Stimulated activated CD4-positive, alpha-beta T cell treated with anti-CD3 and anti-CD28 coated beads, Interleukin-15, amount 100 ng/mL, for 48 hours (primary cell): ENCODE data around the gene SRSF7.
"Not testable (repeated sequence)": the region's sequence is repeated elsewhere in the genome, so short reads cannot be mapped to it uniquely, and the experiment has no call there.

Experiments used
- DNase-seq, 2 donors: peaks; one replicate each; pipeline ENCODE4 v3.0.0-alpha.2; 2020; ENCODE audit warnings: low read depth in 2 of 2

SRSF7 gene

DNA sequence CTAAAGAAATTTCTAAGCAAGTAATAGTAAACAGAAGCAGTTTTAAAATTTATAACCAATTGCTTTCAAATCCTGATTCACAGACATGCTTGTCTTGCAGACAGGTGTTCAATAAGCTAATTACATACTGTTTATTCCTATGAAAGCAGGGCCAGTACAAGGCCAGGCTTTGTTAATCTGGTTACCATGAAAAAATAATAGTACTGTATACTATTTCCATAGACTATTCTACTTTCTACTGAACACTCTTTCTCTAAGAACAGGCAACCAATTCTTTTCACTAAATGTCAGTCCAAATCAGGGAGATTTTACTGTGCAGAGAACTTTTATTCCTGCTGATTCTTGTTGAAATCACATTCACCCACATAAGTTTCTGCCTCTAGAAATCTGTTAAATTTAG, 2.9 kb upstream of the SRSF7 start:
- DNase-seq: no peak

DNA sequence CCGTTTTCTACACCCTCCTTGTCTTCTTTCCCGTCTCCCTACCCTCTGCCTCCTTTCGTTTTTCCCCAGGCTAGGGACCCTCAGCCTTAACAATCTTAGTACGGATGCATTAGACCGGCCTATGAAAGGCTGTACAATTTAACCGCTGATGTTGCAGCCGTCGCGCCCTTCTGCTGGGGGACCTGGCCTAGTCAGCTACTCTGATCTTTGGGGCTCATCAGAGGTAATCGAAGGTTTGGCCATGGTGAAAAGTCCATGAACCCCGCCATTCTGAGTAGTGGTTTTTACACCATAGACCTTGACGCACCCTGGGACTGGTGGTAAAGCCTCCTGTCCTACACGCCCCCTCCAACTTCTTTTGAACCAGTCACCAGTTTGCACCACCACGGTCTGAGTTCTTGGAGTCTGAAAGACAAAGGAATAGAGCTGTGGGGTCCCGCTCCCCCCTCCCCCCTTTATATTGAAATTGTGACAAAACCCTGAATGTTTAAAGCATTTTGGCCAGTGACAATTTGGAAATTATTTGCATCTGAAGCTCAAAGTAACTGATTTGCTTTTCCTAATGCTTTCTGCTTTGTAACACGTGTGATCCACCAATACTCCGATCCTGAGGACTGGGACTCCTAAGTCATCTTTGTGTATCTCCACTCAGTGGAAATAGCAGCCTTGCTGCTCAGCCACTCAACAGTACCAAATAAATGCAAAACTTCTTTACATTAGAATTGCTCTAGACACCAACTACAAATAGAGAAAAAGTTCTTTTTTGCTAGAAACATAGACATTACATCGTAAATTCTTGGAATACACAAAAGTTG, 642 bp upstream of the SRSF7 start:
- DNase-seq: no peak

DNA sequence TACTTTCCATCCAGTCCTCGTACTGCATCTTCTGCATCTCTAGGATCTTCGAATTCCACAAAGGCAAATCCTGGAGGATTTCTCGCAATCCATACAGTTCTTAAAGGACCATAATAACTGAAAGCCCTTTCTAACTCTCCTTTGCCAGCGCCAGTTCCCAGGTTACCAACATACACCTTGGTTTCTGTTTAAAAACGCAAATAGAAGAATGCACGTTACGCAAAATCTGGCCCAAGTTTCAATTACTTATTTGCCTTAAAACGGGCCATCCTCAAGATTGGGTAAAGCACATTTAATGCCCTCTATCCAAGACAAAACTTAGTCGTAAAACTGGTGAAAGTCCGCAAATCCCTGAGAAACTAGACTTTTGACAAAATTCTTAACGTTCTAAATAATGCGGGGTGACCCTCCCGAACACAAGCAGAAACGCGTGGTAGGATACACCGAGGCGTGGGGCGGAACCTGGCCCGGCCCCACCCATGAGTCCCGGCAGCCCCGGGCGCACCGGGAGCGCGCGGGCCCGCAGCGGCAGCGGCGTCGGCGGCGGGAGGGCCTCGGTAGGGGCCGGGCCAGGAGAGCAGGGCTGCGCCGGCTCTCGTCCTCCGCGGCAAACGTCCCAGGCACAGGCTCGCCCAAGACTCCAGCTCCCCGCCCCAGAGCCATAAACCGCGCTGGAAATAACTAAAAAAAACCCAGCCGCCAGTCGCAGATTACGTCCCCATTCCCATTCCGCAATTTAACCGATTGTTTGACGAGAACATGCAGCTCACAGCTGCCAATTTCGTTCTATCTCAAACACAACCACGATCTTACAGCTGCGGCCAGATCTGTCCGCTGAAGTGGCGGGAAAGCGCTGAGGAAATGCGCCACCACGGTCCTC, 910 bp downstream of the SRSF7 start:
- DNase-seq: peak in 1 of 2 donors; percentile 40

DNA sequence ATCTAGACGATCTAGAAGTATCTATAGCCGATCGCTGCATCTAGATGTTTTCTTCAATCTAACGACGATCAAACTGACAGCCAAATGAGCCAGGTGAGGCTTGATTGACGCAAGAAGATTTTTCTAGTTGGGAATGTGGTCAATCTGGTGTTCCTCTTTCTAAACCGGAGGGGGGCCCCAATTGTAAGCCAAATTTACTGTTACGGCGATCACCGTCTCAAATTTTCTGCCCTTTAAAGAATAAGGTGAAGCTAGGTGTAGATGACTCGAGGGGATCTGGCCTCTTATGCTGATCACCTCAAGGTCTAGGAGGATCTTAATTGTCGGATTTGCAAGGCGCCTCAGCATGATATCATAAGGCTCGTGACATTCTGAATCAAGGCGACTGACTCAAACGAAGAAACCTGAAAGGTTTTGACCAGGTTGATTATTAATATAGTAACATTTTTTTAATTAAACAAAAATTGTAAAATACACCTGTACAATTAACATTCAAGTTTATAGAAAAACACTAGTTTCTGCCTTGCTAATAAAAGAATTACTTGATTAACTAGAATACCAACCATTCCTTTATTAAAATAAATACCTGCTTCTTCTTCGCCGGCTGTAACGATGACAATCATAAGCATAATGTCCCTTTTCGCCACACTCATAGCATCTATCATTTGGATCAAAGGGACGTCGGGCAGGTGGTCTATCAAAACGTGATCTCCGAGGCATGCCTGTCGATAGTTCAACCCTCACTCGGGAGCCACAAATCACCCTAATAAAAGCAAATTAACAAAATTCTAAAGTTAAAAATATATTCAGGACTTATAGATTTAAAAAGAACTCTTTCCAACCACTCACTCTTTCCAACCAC, 2.0 kb downstream of the SRSF7 start:
- DNase-seq: no peak

DNA sequence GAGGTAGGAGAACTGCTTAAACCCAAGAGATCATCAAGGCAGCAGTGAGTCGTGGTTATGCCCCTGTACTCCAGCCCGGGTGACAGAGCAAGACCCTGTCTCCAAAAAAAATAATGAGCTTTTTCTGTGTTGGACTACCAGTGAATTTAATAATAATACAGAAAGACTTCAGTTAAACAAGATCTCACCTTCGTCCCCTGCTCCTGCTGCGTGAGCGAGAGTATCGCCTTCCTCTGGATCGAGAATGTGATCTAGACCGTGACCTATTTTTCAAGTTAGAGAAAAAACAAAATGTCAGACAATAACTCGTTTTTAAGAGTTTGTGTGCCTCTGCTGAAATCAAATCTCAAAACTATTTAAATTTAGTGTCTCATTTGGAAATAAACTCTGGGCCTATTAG, 2.8 kb downstream of the SRSF7 start:
- DNase-seq: no peak

DNA sequence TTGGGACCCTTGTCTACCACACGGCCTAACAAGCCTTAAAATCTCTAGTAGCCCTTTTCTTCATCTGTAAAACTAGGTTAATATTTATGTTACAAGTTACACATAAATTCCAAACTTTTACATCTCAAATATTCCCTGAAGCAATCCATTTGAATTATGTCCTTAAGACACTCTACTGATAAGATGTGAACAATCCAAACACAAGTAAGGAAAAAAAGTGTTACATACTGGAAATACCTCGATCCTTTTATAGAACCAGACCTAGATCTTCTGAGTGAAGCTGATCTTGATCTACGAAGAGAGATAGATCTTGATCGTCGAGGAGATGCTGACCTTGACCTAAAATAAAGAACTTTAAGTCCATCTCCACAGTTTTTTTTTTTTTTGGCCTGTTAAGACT, 3.3 kb downstream of the SRSF7 start:
- no peak for DNase-seq

DNA sequence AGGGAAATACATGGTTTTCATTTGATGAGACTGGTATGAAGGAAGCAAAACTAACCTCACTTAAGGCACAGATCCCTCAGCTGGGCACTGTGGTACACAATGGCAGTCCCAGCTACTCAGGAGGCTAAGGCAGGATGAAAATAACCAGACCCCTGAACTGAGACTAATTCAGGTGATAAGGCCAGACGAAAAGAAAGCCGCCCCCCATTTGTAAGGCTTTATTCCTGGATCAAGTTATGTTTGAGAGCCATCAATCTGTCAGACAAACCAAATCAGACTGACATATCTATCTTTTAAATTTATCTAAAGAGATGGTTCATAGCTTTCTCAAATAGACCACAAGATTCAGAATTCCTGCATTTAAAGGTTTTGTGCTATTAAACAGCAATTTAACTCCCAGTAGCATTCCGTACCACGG, 4.1 kb downstream of the SRSF7 start:
- no peak for DNase-seq

DNA sequence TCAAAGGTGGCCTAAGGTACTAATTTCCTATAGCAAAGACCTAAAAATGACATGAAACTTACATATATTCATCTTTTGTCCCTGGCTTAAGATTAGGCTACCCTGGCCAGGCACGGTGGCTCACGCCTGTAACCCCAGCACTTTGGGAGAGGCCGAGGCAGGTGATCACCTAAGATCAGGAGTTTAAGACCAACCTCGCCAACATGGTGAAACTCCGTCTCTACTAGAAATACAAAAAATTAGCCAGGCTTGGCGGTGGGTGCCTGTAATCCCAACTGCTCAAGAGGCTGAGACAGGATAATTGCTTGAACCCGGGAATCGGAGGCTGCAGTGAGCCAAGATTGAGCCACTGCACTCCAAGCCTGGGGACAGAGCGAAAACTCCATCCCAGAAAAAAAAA, 5.9 kb downstream of the SRSF7 start:
- no peak for DNase-seq

DNA sequence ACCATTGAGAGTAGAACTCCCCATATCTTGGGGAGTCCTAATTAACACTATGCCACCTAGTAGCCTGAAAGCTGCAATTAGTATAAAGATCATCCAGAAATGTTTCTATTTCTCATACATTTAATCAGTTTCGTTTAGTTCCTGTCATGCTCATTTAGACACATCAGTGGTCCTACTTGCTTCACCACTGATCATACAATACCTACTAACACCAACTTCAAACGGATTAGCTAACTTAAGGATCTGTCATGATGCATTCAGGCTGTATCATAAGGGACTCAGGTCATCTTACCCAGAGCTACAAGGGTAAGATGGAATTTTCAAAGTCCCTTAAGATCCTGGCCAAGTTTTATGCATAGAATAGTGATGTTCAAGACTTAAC, 6.8 kb downstream of the SRSF7 start:
- DNase-seq: no peak

DNA sequence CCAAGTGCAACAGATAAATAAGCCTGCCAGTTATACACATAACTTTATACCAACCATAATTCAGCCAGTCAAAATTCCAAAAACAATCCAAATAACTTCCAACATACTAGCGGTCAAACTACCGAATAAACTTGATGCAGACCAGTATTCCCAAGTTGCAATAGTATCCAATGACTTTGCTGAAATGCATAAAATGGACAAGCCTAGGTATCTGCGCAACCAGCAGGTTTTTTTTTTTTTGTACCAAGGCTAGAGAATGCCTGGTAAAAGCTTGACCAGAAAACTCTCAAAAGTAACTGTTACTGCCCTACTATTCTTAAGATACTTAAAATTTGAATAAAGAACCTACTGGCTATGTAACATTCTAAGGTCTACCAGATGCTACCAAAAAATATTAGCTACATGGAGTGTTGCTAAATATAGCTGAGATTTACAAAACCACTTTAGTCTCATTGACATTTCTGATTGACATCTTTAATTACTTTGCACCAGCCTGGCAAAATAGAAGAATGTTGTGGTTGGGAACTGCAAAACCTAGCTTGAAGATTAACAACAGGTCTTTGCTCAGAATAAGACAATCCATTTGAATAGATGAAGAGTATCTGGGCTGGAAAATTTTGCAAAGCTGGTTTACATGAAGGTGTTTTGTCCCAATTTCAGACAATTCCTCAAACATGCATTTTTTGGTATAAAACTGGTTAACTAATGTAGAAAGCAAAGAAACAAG, 7.3 kb downstream of the SRSF7 start:
- no peak for DNase-seq

DNA sequence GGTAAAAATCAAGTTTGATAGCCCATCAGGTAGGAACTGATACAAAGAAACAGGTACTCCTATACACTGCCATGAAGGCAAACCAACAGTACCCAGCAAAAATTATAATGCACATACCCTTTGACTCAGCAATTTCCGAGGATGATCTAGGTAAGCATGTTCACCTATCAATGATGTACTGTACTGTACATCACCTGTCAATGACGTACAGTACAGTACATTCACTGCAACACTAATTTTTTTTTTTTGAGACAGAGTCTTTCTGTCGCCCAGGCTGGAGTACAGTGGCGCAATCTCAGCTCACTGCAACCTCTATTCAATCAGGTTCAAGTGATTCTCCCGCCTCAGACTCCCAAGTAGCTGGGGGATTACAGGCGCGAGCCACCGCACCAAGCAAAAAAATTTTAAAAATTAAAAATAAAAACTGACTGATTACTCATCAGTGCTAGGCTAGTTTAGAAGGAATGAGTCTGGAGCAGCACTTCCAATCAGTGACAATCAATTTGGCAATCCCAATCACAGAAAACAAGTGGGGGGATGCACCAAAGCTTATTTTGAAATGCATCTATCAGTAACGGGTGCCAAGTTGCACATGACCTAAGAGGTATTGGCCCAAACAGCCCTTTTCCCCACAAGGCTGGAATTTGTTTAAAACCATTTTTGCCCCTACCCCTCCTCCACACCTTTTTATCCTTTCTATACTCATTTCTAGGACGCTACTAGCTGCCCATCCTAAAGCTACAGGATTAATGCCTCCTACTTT, 8.2 kb downstream of the SRSF7 start:
- DNase-seq: no peak

DNA sequence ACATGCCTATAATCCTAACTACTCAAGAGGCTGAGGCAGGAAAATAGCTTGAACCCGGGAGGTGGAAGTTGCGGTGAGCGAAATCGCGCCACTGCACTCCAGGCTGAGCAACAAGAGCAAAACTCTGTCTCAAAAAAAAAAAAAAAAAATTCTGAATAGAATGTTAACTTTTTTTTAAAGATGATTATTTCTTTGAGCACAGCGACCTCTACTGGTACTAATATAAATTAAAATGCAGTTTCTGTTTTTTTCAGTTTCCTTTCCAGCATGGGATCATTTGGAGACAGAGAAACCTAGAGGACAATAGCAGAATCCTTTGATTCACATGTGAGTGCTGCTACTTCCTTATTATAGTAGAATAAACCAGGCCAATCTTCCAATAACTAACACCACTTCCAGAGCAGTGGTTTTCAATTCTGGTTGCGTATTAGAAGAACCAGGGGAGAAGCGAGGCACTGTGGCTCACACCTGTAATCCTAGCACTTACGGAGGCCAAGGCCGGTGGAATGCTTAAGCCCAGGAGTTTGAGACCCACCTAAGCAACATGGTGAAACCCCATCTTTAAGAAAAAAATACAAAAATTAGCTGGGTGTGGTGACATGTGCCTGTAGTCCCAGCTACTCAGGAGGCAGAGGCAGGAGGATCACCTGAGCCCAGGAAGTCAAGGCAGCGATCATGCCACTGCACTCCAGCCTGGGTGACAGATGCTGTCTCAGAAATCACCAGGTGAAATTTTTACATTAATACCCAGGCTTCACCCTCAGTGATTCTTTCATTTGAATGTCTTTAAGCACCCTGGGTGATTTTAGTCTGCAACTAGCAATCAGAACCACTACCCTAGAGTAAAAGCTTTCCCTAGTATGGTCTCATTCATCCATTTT, 10.1 kb downstream of the SRSF7 start:
- no peak for DNase-seq

DNA sequence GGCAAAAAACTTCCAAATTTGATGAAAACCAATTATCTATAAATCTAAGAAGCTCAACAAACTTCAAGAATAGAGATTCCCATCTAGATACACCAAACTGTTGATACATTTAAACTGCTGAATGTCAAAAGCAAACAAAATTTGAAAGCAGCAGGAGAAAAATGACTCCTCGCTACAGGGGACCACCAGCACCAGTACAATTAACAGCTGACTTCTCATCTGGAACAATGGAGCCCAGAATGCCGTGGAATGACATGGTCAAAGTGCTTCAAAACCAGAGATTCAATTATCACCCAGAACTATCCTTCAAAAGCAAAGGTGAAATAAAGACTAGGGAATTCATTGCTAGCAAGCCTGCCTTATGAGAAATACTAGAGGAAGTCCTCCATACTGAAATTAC, 11.6 kb downstream of the SRSF7 start:
- DNase-seq: no peak

DNA sequence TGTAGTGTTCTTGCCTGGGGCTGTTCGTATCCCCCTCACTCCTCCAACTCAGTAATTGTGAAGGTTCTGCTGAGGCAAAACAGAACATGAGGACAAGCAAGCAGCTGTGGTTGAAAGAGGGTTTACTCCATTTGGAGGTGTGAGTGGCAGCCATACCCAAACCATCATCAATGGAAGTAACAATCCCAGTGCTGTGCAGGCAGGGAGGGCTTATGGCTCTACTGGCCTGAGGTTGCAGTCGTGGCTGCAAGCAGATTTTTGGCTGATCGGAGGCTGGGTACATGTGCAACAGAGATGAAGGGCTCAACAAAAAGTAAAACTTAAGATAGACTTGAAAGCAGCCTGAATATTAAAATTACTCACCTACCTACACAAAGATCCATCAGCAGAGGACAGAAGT, 13.2 kb downstream of the SRSF7 start:
- no peak for DNase-seq

DNA sequence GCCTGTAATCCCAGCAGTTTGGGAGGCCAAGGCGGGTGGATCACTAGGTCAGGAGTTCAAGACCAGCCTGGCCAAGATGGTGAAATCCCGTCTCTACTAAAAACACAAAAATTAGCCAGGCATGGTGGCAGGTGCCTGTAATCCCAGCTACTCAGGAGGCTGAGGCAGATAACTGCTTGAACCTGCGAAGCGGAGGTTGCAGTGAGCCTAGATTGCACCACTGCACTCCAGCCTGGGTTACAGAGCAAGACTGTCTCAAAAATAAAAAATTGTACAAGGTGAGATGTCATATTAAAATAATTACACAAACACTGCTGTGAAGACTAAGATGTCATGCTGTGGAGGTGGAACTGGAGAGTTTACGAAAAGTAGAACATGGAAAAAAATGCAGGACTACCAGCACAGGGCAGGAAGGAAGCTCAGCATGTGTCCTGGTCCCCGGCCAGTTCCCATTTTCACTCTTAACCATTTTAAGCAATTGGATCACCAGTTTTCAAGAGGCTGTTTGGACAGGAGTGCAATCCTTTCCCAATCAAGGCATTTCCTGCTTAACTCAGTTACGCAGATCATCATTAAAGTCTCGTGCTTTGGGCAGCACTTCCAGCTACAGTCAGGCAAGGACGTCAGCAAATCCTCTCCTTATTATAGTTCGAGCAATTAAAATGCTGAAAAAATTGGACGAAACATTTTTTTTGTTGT, 14.0 kb downstream of the SRSF7 start:
- not testable (repeated sequence) for DNase-seq

DNA sequence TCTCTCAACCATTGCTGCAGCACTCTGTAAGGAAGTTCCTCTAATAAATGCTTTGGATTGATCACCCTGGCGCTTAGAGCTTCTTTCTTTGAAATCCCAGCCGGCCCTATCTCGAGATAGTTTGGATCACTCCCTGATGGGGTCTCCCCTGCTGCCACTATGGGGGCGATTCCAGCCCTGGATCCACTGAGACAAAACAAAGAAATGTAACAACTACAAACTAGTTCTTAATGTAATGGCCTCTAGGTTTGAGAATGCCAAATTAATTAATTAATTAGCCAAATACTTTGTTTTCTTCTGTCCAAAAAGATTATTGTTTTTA, 15.2 kb downstream of the SRSF7 start:
- no peak for DNase-seq

DNA sequence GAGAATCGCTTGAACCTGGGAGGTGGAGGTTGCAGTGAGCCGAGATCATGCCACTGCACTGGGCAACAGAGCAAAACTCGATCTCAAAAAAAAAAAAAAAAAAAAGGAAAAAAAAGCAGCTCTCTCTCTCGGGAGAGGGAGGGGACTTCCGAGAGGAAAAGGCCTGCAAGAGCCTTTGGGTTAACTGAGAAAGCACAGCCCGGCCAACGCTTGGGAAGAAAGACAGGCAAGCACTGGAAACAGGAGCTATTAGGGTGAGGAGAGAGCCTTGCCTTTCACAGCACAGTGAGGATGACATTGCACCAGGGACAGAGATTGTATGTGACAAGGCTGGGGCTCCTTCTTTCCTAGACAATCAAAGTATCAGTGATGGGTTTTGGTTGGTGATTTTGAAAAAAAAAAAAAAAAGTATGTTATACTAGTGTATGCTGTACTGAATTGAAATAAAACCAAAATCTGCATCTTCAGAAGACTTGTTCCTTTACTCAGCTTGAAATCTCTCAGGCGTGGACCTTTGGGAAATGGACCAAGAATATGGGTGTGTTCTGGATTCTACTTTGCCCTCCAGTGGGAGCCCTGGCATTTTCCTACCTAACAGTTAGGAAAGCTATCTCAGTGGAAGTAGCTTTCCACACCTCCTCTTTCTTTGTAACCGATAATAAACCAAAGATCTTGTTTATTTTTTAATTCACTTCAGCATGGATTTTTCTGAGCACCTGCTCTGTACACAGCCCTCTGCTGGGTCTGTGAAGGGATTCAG, 16.7 kb downstream of the SRSF7 start:
- DNase-seq: no peak

DNA sequence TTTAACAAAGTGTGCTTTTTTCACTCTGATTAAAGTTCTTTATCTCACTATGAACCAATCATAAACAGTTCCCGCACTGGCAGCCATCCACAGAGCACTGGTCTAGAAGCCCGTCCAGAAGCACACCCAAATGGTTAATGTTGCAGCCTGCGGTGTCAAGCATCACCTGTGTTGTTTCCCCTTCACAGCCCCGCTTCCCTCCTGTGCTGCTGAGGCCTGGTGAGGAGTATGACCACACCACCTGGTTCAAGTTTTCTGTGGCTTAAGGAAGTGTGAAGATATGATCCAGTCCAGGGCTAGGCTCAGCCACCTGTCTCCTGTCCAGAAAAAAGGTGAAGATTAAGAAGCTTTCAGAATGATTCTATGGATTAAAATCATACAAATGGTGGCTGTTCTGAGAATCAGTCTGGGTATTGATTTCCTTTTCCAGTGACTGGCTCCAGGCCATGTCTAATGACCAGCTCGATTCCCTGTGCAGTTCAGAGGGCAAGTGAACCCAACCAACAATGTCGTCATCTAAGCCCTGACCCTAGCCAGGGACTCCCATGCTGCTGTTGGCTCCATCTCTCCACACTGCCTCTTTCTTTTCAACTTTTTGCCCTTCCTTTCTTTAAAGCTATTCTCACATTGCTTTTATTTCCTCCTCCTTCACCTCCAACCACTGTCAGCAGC, 17.7 kb downstream of the SRSF7 start:
- no peak for DNase-seq
